ENCODE results near the gene HNRNPH2.

- TF ChIP-seq, protein P1, sequence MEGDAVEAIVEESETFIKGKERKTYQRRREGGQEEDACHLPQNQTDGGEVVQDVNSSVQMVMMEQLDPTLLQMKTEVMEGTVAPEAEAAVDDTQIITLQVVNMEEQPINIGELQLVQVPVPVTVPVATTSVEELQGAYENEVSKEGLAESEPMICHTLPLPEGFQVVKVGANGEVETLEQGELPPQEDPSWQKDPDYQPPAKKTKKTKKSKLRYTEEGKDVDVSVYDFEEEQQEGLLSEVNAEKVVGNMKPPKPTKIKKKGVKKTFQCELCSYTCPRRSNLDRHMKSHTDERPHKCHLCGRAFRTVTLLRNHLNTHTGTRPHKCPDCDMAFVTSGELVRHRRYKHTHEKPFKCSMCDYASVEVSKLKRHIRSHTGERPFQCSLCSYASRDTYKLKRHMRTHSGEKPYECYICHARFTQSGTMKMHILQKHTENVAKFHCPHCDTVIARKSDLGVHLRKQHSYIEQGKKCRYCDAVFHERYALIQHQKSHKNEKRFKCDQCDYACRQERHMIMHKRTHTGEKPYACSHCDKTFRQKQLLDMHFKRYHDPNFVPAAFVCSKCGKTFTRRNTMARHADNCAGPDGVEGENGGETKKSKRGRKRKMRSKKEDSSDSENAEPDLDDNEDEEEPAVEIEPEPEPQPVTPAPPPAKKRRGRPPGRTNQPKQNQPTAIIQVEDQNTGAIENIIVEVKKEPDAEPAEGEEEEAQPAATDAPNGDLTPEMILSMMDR (IDR thresholded peaks at IDR 0.05; ENCODE audit: low read depth, low read length), result no peak
- TF ChIP-seq POLR2A (IDR thresholded peaks at IDR 0.05; ENCODE audit: extremely low read depth, insufficient read length), result no peak
- TF ChIP-seq, protein P2, sequence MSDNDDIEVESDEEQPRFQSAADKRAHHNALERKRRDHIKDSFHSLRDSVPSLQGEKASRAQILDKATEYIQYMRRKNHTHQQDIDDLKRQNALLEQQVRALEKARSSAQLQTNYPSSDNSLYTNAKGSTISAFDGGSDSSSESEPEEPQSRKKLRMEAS (IDR thresholded peaks at IDR 0.05; ENCODE audit: low read depth, low read length), result no peak
- TF ChIP-seq MYC (IDR thresholded peaks at IDR 0.05; ENCODE audit: low read depth, low read length), result no peak
Measured at GRCh38 chrX:101365301-101365795, 42.7 kb upstream of the HNRNPH2 start.
